Mononuclear cell (primary cell): ENCODE data around the gene CLCN1. TPM values are rescaled to one million over a fixed set of nuclear protein-coding genes. Genes with fewer than 3 reads are reported as not detected.

Experiments used
- H3K27me3 ChIP-seq: 2 replicates; pipeline ENCODE4 v1.6.0; 2011; ENCODE audit warnings: low read length, control low read depth; ENCODE audit not compliant: insufficient read depth
- H3K4me1 ChIP-seq: 2 replicates; pipeline ENCODE4 v1.5.1; 2011; ENCODE audit warnings: mild to moderate bottlenecking, low read length, control low read depth; ENCODE audit not compliant: insufficient read depth
- H3K4me3 ChIP-seq: 2 replicates; pipeline ENCODE4 v1.5.1; 2011; ENCODE audit warnings: mild to moderate bottlenecking, low read length, moderate library complexity
- H3K9me3 ChIP-seq: 2 replicates; pipeline ENCODE4 v1.5.1; 2011; ENCODE audit warnings: low read depth, mild to moderate bottlenecking, control low read depth, low read length
- total RNA-seq: library from RNA; depleted of rRNA; stranded (reverse); fragments of >200 nt; gene quantifications from one replicate; pipeline ENCODE4 v1.2.3, GENCODE V29; 2012

Gene CLCN1
- total RNA-seq, 1 donor: 0.21 TPM

- Histone ChIP-seq H3K4me3 (no peak overlapping the region), H3K27me3 (no peaks in the 10 kb centered on the region), H3K4me1 (peaks cover 26% of the 10 kb centered on the region), H3K9me3 (no peaks in the 10 kb centered on the region)
These were observed 10.4 kb upstream of the CLCN1 start for GRCh38 chr7:143305423-143306070.

- no peak overlapping the region for H3K4me3 ChIP-seq
- peaks cover 22% of the 10 kb centered on the region for H3K4me1 ChIP-seq
- H3K27me3 ChIP-seq: no peaks in the 10 kb centered on the region
- no peaks in the 10 kb centered on the region for H3K9me3 ChIP-seq
These were observed 7.3 kb upstream of the CLCN1 start for GRCh38 chr7:143308632-143309031.

- Histone ChIP-seq H3K27me3 (no peaks in the 10 kb centered on the region), H3K9me3 (no peaks in the 10 kb centered on the region), H3K4me1 (peaks cover 55% of the 10 kb centered on the region), H3K4me3 (no peak overlapping the region)
These were observed 1.8 kb upstream of the CLCN1 start for GRCh38 chr7:143314127-143314526.

- Histone ChIP-seq H3K4me3 (no peak overlapping the region), H3K9me3 (no peaks in the 10 kb centered on the region), H3K27me3 (no peaks in the 10 kb centered on the region), H3K4me1 (peaks cover 39% of the 10 kb centered on the region)
These were observed 581 bp downstream of the CLCN1 start for GRCh38 chr7:143316492-143316891.

- Histone ChIP-seq H3K27me3 (no peaks in the 10 kb centered on the region), H3K4me3 (no peak overlapping the region), H3K4me1 (peaks cover 42% of the 10 kb centered on the region), H3K9me3 (no peaks in the 10 kb centered on the region)
These were observed 2.8 kb downstream of the CLCN1 start for GRCh38 chr7:143318661-143319060.

- no peak overlapping the region for H3K4me3 ChIP-seq
- no peaks in the 10 kb centered on the region for H3K27me3 ChIP-seq
- no peaks in the 10 kb centered on the region for H3K9me3 ChIP-seq
- H3K4me1 ChIP-seq: peaks cover 25% of the 10 kb centered on the region
These were observed 4.7 kb downstream of the CLCN1 start for GRCh38 chr7:143320620-143321019.

- peaks cover 19% of the 10 kb centered on the region for H3K4me1 ChIP-seq
- H3K4me3 ChIP-seq: no peak overlapping the region
- H3K27me3 ChIP-seq: no peaks in the 10 kb centered on the region
- H3K9me3 ChIP-seq: no peaks in the 10 kb centered on the region
These were observed 5.3 kb downstream of the CLCN1 start for GRCh38 chr7:143321242-143321641.

GRCh38 chr7:143321734-143322133 is 5.8 kb downstream of the CLCN1 start:
- Histone ChIP-seq H3K27me3 (no peaks in the 10 kb centered on the region), H3K4me3 (no peak overlapping the region), H3K9me3 (no peaks in the 10 kb centered on the region), H3K4me1 (peaks cover 14% of the 10 kb centered on the region)

- H3K9me3 ChIP-seq: no peaks in the 10 kb centered on the region
These were observed 7.1 kb downstream of the CLCN1 start for GRCh38 chr7:143322760-143323633.

GRCh38 chr7:143323653-143324052 is 7.7 kb downstream of the CLCN1 start:
- Histone ChIP-seq H3K27me3 (no peaks in the 10 kb centered on the region), H3K9me3 (no peaks in the 10 kb centered on the region), H3K4me3 (no peak overlapping the region), H3K4me1 (peaks cover 16% of the 10 kb centered on the region)

More at GRCh38 chr7:143322760-143323633, 7.1 kb downstream of the CLCN1 start:
- Histone ChIP-seq H3K4me1 (peaks cover 13% of the 10 kb centered on the region), H3K4me3 (no peak overlapping the region), H3K27me3 (no peaks in the 10 kb centered on the region)

GRCh38 chr7:143325240-143325639 is 9.3 kb downstream of the CLCN1 start:
- H3K4me3 ChIP-seq: no peak overlapping the region
- H3K4me1 ChIP-seq: peaks cover 16% of the 10 kb centered on the region
- H3K9me3 ChIP-seq: no peaks in the 10 kb centered on the region
- no peaks in the 10 kb centered on the region for H3K27me3 ChIP-seq

- Histone ChIP-seq H3K9me3 (no peaks in the 10 kb centered on the region), H3K4me1 (peaks cover 20% of the 10 kb centered on the region), H3K27me3 (no peaks in the 10 kb centered on the region)
These were observed 12.0 kb downstream of the CLCN1 start for GRCh38 chr7:143327903-143328302.

GRCh38 chr7:143329471-143330170 is 13.7 kb downstream of the CLCN1 start:
- Histone ChIP-seq H3K4me1 (peaks cover 12% of the 10 kb centered on the region), H3K4me3 (no peak overlapping the region), H3K9me3 (no peaks in the 10 kb centered on the region), H3K27me3 (no peaks in the 10 kb centered on the region)

More at GRCh38 chr7:143327903-143328302, 12.0 kb downstream of the CLCN1 start:
- no peak overlapping the region for H3K4me3 ChIP-seq

- no peak overlapping the region for H3K4me3 ChIP-seq
- peaks cover 12% of the 10 kb centered on the region for H3K4me1 ChIP-seq
- H3K9me3 ChIP-seq: no peaks in the 10 kb centered on the region
- H3K27me3 ChIP-seq: no peaks in the 10 kb centered on the region
These were observed 15.4 kb downstream of the CLCN1 start for GRCh38 chr7:143331179-143331801.

- peaks cover 9% of the 10 kb centered on the region for H3K4me1 ChIP-seq
- no peaks in the 10 kb centered on the region for H3K27me3 ChIP-seq
- H3K4me3 ChIP-seq: no peak overlapping the region
- H3K9me3 ChIP-seq: no peaks in the 10 kb centered on the region
These were observed 18.3 kb downstream of the CLCN1 start for GRCh38 chr7:143334244-143334643.
